Measurements from ENCODE around the gene UBE2L3.
A peak's percentile ranks its signal among the peaks of the same experiment; 100 is the strongest.

Gene UBE2L3

GRCh38 chr22:21646608-21647590 is 79.4 kb downstream of the UBE2L3 start:
- DNase-seq (ENCODE audit: low spot score), result peak; percentile 72

DNA sequence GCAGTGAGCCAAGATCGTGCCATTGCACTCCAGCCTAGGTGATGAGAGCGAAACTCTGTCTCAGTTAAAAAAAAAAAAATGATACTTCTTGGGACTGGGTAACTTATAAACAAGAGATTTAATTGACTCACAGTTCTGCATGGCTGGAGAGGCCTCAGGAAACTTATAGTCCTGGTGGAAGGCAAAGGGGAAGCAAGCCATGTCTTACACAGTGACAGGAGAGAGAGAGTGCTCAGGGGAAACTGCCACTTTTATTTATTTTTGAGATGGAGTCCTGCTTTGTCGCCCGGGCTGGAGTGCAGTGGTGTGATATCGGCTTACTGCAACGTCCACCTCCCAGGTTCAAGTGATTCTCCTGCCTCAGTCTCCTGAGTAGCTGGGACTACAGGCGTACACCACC is 82.8 kb downstream of the UBE2L3 start:
- no peak for DNase-seq (ENCODE audit: low spot score)

DNA sequence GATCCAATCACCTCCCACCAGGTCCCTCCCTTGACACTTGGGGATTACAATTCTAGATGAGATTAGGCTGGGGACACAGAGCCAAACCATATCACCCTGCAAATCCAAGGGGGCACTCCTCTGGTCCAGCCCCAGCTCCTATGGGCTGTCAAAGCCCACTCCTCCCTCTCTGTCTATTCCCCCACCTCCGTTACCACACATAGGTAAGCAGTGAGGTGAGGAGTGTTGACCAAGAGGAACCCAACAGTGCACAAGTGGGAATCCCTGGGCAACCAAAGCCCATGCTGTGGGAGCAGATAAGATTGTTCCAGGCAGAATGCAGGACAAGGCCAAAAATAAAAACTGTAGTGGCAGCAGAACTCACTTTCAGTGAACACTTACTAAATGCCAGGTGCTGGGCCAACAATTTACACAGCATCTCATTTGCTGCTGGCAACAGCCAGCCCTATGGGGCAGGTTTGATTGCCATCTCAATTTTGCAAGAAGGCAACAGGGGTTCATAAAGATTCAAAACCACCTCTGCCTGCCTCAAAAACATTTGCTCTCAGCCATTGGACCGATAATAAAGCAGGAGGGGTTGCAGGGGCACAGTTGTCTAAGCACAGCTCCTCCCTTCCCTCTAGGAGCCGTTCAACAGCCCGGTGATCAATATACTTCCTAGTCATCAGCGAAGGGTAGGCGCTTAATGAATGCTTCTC is 83.5 kb downstream of the UBE2L3 start:
- no peak for DNase-seq (ENCODE audit: low spot score)

GRCh38 chr22:21651521-21652009 is 84.1 kb downstream of the UBE2L3 start:
- no peak for DNase-seq (ENCODE audit: low spot score)

- DNase-seq (ENCODE audit: low spot score), result peak; percentile 75
These were observed 84.6 kb downstream of the UBE2L3 start for GRCh38 chr22:21652010-21652546.

DNA sequence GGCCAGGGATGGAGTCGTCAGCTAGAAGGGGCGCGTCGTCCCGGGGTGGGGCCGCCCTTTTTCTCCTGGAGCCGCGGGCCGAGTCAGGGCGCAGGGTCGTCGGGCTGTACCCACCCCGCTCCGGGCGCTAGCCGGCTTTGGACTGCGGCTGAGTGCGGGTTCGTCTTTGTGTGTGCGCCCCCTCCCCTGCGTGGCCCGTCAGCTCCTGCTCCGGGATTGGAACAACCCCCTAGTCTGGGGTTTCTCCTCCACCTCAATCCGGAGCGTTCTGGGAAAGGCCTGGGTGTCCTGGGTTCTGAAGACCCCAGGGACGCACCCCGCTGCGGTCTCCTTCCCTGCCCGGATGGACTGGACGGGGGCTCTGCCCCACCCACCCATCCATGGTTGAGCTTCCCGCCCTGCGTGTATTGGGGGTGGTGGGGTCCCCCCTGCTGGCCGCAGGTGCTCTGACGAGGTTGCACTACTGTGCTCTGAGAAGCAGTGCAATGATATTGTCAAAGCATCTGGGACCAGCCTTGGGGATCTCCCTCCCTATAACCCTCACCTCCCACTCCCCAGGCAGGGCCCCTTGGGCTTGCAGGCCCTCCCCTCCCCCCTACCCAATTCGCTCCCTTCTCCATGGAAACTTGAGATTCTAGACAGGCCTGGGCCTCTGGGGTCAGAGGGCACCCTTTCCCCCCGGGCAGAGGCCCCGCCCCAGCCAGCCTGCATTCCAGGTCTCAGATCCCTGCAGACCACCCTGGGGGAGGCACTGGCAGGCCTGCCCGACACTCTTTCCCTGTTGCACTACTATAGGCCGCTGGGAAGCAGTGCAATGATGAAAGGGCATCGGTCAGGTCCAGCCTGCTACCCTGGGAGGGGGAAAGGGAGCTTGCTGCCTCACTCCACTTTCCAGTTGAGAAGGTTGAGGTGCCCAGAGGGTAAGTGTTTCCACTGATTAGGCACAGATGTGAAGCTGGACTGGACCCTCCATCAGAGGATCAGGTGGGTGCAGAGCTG is 85.3 kb downstream of the UBE2L3 start:
- no peak for DNase-seq (ENCODE audit: low spot score)

GRCh38 chr22:21657020-21657359 is 89.5 kb downstream of the UBE2L3 start:
- no peak for DNase-seq (ENCODE audit: low spot score)

- peak; percentile 63 for DNase-seq (ENCODE audit: low spot score)
These were observed 90.0 kb downstream of the UBE2L3 start for GRCh38 chr22:21657360-21658032.

- DNase-seq (ENCODE audit: low spot score), result no peak
These were observed 92.5 kb downstream of the UBE2L3 start for GRCh38 chr22:21659864-21660525.

GRCh38 chr22:21660904-21661303 is 93.4 kb downstream of the UBE2L3 start:
- DNase-seq (ENCODE audit: low spot score), result no peak

DNA sequence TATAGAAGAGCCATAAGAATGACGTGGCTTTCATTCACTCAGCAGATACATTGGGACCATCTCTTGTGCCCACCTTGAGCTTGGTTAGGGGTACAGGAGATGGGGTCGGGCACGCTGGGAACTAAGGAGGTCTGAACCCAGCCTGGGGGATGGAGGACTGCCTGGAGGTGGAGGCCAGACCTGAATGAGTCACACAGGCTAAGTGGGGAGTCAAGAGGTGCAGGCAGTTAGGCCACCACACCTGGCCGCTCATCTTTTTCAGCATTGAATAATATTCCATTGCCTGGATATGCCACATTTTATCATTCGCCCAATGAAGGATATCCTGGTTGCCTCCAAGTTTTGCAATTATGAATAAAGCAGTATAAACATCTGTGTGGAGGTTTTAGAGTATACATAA is 94.5 kb downstream of the UBE2L3 start:
- no peak for DNase-seq (ENCODE audit: low spot score)

DNA sequence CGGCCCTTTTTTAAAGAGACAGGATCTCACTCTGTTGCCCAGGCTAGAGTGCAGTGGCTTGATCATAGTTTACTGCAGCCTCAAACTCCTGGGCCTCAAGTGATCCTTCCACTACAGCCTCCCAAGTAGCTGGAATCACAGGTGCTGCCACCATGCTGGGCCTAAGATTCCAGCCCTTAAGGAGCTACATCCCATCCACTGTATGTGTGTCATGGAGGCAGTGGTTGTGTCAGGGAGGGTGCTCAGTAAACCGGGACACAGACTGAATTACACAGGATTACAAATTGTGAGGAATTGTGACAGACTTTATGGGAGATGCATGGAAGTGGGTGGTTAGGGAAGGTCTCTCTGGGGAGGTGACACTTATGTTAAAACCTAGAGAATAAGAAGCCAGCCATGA is 96.2 kb downstream of the UBE2L3 start:
- no peak for DNase-seq (ENCODE audit: low spot score)

- no peak for DNase-seq (ENCODE audit: low spot score)
These were observed 97.7 kb downstream of the UBE2L3 start for GRCh38 chr22:21665047-21665851.

GRCh38 chr22:21666786-21667185 is 99.3 kb downstream of the UBE2L3 start:
- no peak for DNase-seq (ENCODE audit: low spot score)

DNA sequence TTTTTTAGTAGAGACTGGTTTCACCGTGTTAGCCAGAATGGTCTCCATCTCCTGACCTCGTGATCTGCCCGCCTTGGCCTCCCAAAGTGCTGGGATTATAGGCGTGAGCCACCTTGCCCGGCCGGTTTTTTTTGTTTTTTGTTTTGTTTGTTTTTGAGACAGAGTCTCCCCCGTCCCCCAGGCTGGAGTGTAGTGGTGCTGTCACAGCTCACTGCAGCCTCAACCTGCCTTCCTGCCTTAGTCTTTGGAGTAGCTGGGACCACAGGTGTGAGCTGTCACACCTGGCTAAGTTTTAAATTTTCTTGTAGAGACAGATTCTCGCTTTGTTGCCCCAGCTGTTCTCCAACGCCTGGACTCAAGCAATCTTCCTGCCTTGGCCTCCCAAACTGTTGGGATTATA is 101.5 kb downstream of the UBE2L3 start:
- no peak for DNase-seq (ENCODE audit: low spot score)

DNA sequence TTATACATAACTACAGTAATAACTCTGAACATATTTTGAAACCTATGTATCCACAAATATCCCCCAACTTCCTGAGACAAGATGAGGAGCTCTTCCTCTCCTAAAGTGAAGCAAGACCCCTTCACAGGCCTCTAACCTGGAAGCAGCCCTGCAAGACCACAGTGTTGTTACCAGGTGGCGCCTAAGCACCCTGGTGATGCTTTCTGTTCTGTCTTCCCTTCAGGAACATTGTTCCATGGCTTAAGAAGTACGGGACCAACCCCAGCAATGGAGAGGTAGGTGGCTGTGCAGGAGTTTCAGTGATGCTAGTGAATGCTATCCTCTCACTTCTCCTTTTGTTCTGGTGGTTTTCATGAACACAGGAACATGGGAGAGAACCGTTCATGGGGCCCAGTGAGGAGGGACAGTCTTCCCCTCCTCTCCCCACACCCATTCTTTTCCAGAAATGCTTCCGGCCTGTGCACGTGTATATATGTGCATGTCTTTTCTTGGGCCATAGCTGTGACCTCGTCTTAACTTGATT is 104.7 kb downstream of the UBE2L3 start:
- no peak for DNase-seq (ENCODE audit: low spot score)
